Stomach (tissue), 9 donors: ENCODE data around the gene HOXC12. TPM values are rescaled to one million over a fixed set of nuclear protein-coding genes. Genes with fewer than 3 reads are reported as not detected.

Experiments
- DNase-seq, 2 donors: peaks; one replicate each; pipeline versions ENCODE4 v3.0.0 to v3.0.0-alpha.2; 2013 to 2019
- H3K27ac ChIP-seq, 5 donors: fragments of 200-600 bp in 4 of 5; sonication (generic) in 4 of 5; one replicate each; pipeline ENCODE4 v1.5.1; 2013 to 2019; ENCODE audit warnings: mild to moderate bottlenecking in 1 of 5, moderate library complexity in 1 of 5
- H3K27me3 ChIP-seq, 3 donors: fragments of 200-600 bp; sonication (generic); one replicate each; pipeline ENCODE4 v1.5.1; 2017 to 2019; ENCODE audit warnings: mixed run types in 1 of 3
- H3K36me3 ChIP-seq, 4 donors: fragments of 200-600 bp; sonication (generic); 1 replicate in 3 of 4; 2 replicates in 1 of 4; pipeline ENCODE4 v1.5.1; 2016 to 2019
- H3K4me1 ChIP-seq, 4 donors: fragments of 200-600 bp; sonication (generic); one replicate each; pipeline ENCODE4 v1.5.1; 2016 to 2019
- H3K4me3 ChIP-seq, 4 donors: fragments of 200-600 bp; sonication (generic) in 3 of 4; one replicate each; pipeline ENCODE4 v1.5.1; 2016 to 2019; ENCODE audit warnings: mild to moderate bottlenecking in 1 of 4
- H3K9me3 ChIP-seq, 4 donors: fragments of 200-600 bp; sonication (generic); one replicate each; pipeline ENCODE4 v1.5.1; 2016 to 2019
- EP300 ChIP-seq: sonication (generic); formaldehyde crosslinking; IDR thresholded peaks from one replicate; pipeline ENCODE4 v1.6.1; 2017; ENCODE audit warnings: antibody characterized with exemption
- POLR2A ChIP-seq, 4 donors: fragments of 450-650 bp; IDR thresholded peaks; one replicate each; pipeline ENCODE4 v1.6.1; 2016; ENCODE audit warnings: antibody characterized with exemption in 4 of 4, control low read depth in 2 of 4, mild to moderate bottlenecking in 1 of 4, moderate library complexity in 1 of 4
- POLR2AphosphoS5 ChIP-seq, 3 donors: sonication (generic); formaldehyde crosslinking; IDR thresholded peaks; one replicate each; pipeline ENCODE4 v1.6.1; 2016; ENCODE audit warnings: antibody characterized with exemption in 3 of 3
- WGBS, 5 donors: extraction: QIAGEN DNeasy Blood & Tissue Kit in 3 of 5; methylation state at CpG; one replicate each; pipeline versions ENCODE4 v1.1.5 to v1.1.7; 2013 to 2018; 5-methylcytosine and 5-hydroxymethylcytosine counted together
- intact Hi-C: fragments of 100-400 bp; cut with DNase I; formaldehyde crosslinking; loops from one replicate; pipeline ENCODE4 v1.15.1; 2023; ENCODE audit warnings: low total_unique reads
- polyA plus RNA-seq, 3 donors: library from polyadenylated mRNA; stranded (reverse); fragments of 200-250 nt; gene quantifications; one replicate each; pipeline ENCODE4 v1.2.3, GENCODE V29; 2013
- total RNA-seq, 5 donors: library from RNA; depleted of rRNA; stranded (reverse); fragments of >200 nt; gene quantifications; one replicate each; pipeline versions ENCODE4 v1.1.0 to v1.2.3, GENCODE V29; 2014 to 2016
- TF ChIP-seq, protein P1 (sequence below), 7 experiments: fragments of 450-650 bp in 4 of 7; fragments of 200-600 bp in 3 of 7; sonication (generic) in 3 of 7; IDR thresholded peaks; one replicate each; pipeline ENCODE4 v1.5.1; 2016 to 2019; ENCODE audit warnings: antibody characterized with exemption in 7 of 7, control low read depth in 2 of 7, mild to moderate bottlenecking in 1 of 7
- donor health status: healthy with polysubstance abuse.
- donor health status: Bipolar disorder and iron deficiency.
- donor health status: healthy.

The HOXC12 gene
- total and polyA plus RNA-seq, 8 donors: not detected

- H3K4me1 ChIP-seq: peaks cover 0 to 37% (median 18%) of the 10 kb centered on the region in 4 donors
- H3K27me3 ChIP-seq: peaks cover 46 to 100% (median 97%) of the 10 kb centered on the region in 3 donors
- H3K4me3 ChIP-seq: no peak overlapping the region
- no peak for DNase-seq
- H3K27ac ChIP-seq: no peak overlapping the region
- TF ChIP-seq, protein P1, sequence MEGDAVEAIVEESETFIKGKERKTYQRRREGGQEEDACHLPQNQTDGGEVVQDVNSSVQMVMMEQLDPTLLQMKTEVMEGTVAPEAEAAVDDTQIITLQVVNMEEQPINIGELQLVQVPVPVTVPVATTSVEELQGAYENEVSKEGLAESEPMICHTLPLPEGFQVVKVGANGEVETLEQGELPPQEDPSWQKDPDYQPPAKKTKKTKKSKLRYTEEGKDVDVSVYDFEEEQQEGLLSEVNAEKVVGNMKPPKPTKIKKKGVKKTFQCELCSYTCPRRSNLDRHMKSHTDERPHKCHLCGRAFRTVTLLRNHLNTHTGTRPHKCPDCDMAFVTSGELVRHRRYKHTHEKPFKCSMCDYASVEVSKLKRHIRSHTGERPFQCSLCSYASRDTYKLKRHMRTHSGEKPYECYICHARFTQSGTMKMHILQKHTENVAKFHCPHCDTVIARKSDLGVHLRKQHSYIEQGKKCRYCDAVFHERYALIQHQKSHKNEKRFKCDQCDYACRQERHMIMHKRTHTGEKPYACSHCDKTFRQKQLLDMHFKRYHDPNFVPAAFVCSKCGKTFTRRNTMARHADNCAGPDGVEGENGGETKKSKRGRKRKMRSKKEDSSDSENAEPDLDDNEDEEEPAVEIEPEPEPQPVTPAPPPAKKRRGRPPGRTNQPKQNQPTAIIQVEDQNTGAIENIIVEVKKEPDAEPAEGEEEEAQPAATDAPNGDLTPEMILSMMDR (IDR thresholded peaks at IDR 0.05): no peak
- intact Hi-C loops: no loop called here
- WGBS, 5 donors: 6 to 14% (median 9%) methylated on average over 7 to 9 of the region's 9 CpGs
- no peaks in the 10 kb centered on the region for H3K9me3 ChIP-seq
- no peaks in the 10 kb centered on the region for H3K36me3 ChIP-seq
These were observed 14.2 kb upstream of the HOXC12 start for GRCh38 chr12:53940443-53941014.

- intact Hi-C loops: no loop called here
- Histone ChIP-seq H3K36me3 (no peaks in the 10 kb centered on the region), H3K27me3 (peaks cover 47 to 100% (median 97%) of the 10 kb centered on the region in 3 donors), H3K9me3 (no peaks in the 10 kb centered on the region), H3K4me1 (peaks cover 0 to 31% (median 15%) of the 10 kb centered on the region in 4 donors), H3K27ac (no peak overlapping the region), H3K4me3 (no peak overlapping the region)
- no peak for TF ChIP-seq POLR2AphosphoS5 (IDR thresholded peaks at IDR 0.05)
- TF ChIP-seq, protein P1 (IDR thresholded peaks at IDR 0.05): no peak
- no peak for TF ChIP-seq EP300
- no peak for TF ChIP-seq POLR2A (IDR thresholded peaks at IDR 0.05)
- no peak for DNase-seq
These were observed 13.5 kb upstream of the HOXC12 start for GRCh38 chr12:53941187-53941586.

DNA sequence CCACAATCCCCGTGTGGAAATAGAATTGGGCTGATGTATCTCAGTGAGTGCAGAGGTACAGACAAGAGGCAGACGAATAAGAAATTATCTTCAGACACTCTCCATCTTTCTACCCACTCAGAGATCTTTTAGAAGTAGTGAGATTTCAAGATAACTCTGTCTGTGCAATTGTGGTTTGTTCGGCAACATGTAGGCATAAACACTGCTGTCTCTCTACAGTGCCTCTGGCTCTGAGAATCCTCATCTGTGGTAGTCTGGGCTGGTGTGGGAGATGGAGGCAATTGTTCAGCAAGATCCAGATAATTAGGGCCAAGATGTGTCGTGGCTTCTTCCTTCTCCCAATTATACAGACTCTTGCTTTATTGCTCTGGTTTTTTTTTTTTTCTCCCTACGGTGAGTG is 13.0 kb upstream of the HOXC12 start:
- intact Hi-C loops: no loop called here
- WGBS, 5 donors: 10 to 26% (median 19%) methylated on average over 5 of the region's 5 CpGs
- H3K9me3 ChIP-seq: no peaks in the 10 kb centered on the region

DNA sequence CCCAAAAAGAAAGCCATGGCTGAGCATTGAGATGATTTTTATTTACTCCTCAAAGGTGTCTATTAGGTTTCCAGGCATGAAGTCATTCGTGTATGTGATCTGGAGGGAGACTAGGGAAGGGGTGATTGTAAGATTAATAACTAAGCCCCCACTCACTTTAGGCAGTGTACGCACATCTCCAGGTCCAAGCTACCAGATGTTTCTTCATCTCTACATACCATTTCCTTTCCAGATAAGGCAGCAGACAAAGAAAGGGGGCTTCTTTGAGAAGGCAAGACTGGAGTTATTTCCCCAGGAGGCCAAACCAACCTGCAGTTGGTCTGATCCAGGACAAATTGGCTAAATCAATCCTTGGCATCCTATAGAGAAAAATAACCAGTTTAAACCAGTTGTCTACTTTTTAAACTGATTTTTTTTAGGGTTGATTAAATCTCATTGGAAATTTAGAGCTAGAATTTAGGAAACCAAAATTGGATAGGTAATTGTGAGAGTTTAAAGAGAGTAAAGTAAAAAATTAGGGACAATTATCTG is 12.2 kb upstream of the HOXC12 start:
- no peak for DNase-seq
- Histone ChIP-seq H3K27ac (no peak overlapping the region), H3K36me3 (no peaks in the 10 kb centered on the region), H3K4me3 (no peak overlapping the region), H3K4me1 (peaks cover 0 to 31% (median 15%) of the 10 kb centered on the region in 4 donors), H3K9me3 (no peaks in the 10 kb centered on the region), H3K27me3 (peaks cover 42 to 100% (median 95%) of the 10 kb centered on the region in 3 donors)
- intact Hi-C loops: no loop called here
- TF ChIP-seq POLR2AphosphoS5 (IDR thresholded peaks at IDR 0.05) (no peak), EP300 (no peak), POLR2A (IDR thresholded peaks at IDR 0.05) (no peak)
- TF ChIP-seq, protein P1 (IDR thresholded peaks at IDR 0.05): no peak
- 7 to 22% (median 13%) methylated on average over 2 of the region's 2 CpGs for WGBS, 5 donors

More for the DNA sequence above, 13.0 kb upstream of the HOXC12 start:
- Histone ChIP-seq H3K27me3 (peaks cover 45 to 100% (median 97%) of the 10 kb centered on the region in 3 donors), H3K4me1 (peaks cover 0 to 31% (median 15%) of the 10 kb centered on the region in 4 donors), H3K4me3 (no peak overlapping the region), H3K27ac (no peak overlapping the region), H3K36me3 (no peaks in the 10 kb centered on the region)
- no peak for DNase-seq
- TF ChIP-seq POLR2A (IDR thresholded peaks at IDR 0.05) (no peak), EP300 (no peak), POLR2AphosphoS5 (IDR thresholded peaks at IDR 0.05) (no peak)
- TF ChIP-seq, protein P1 (IDR thresholded peaks at IDR 0.05): no peak
